Heart right ventricle (tissue), 16 donors: ENCODE measurements around the gene PLSCR3. TPM values are rescaled to one million over a fixed set of nuclear protein-coding genes. Genes with fewer than 3 reads are reported as not detected.

Experiments
- ATAC-seq, 8 donors: fragments of 200-7000 bp; cut with Tn5 transposase; one replicate each; pipeline ENCODE4 v1.9.1; 2020; ENCODE audit warnings: mild to moderate bottlenecking in 8 of 8, moderate library complexity in 8 of 8, moderate number of reproducible peaks in 1 of 8
- DNase-seq, 2 donors: peaks; one replicate each; pipeline ENCODE4 v3.0.0-alpha.2; 2020
- H3K27ac ChIP-seq, 10 donors: fragments of 200-600 bp; sonication (generic) in 2 of 10; one replicate each; pipeline versions ENCODE4 v1.5.0 to v1.8.0; 2020 to 2022; ENCODE audit warnings: mild to moderate bottlenecking in 3 of 10
- H3K27me3 ChIP-seq, 7 donors: fragments of 200-600 bp; one replicate each; pipeline ENCODE4 v1.8.0; 2021 to 2022; ENCODE audit warnings: mild to moderate bottlenecking in 2 of 7
- H3K36me3 ChIP-seq, 9 donors: fragments of 200-600 bp; sonication (generic) in 1 of 9; one replicate each; pipeline versions ENCODE4 v1.5.0 to v1.8.0; 2020 to 2022; ENCODE audit warnings: mild to moderate bottlenecking in 2 of 9
- H3K4me1 ChIP-seq, 9 donors: fragments of 200-600 bp; sonication (generic) in 1 of 9; one replicate each; pipeline versions ENCODE4 v1.5.0 to v1.8.0; 2020 to 2022; ENCODE audit warnings: mild to moderate bottlenecking in 4 of 9
- H3K4me3 ChIP-seq, 10 donors: fragments of 200-600 bp; sonication (generic) in 2 of 10; one replicate each; pipeline versions ENCODE4 v1.5.0 to v1.8.0; 2020 to 2022; ENCODE audit warnings: mild to moderate bottlenecking in 7 of 10, moderate library complexity in 2 of 10
- H3K9me3 ChIP-seq, 11 donors: fragments of 200-600 bp in 10 of 11; sonication (generic) in 2 of 11; one replicate each; pipeline versions ENCODE4 v1.5.0 to v1.8.0; 2013 to 2022; ENCODE audit warnings: mild to moderate bottlenecking in 2 of 11, control low read depth in 1 of 11, moderate library complexity in 1 of 11
- WGBS, 2 donors: extraction: QIAGEN DNeasy Blood & Tissue Kit; methylation state at CpG; one replicate each; pipeline ENCODE4 v1.1.7; 2013; ENCODE audit warnings: inconsistent platforms in 1 of 2; 5-methylcytosine and 5-hydroxymethylcytosine counted together
- intact Hi-C, 10 donors: fragments of 100-400 bp; cut with DNase I; formaldehyde crosslinking; loops; one replicate each; pipeline versions ENCODE4 v1.11.1 to v1.14.2; 2022
- polyA plus RNA-seq, 2 donors: library from polyadenylated mRNA; stranded (reverse); fragments of 200-250 nt; gene quantifications; one replicate each; pipeline ENCODE4 v1.2.3, GENCODE V29; 2013
- total RNA-seq, 10 donors: library from RNA; stranded (reverse); fragmentation: NEBNext Ultra II Directional in 3 of 10; extraction: Animal tissue kit (Norgen Biotek cat#: 25700) in 3 of 10; gene quantifications; one replicate each; pipeline versions ENCODE4 v1.2.1 to v1.2.4, GENCODE V29; 2021 to 2023
- TF ChIP-seq, protein P1 (sequence below), 9 donors: fragments of 200-600 bp; sonication (generic) in 2 of 9; IDR thresholded peaks; one replicate each; pipeline versions ENCODE4 v1.5.0 to v1.8.0; 2021 to 2022; ENCODE audit warnings: antibody characterized with exemption in 9 of 9, mild to moderate bottlenecking in 5 of 9, moderate library complexity in 1 of 9
- donor health status: Arrhythmogenic right ventricular cardiomyopathy.
- donor health status: ischemic (EF 13 %, LVEDD 7.1; RV severe dilation, severe dysfunction).
- donor health status: healthy with polysubstance abuse.
- donor health status: DM: no; HTN: yes; CAD: no.
- donor health status: DM: no; HTN: no; CAD: no.
- donor health status: ischemic (EF 25% LVEDD 6.9; RV normal size, moderate dysfunction).
- donor health status: ischemic (EF 25% LVEDD 5.7; RV mildly dilated, moderate dysfunction).
- donor health status: healthy.
- donor health status: DM: yes; HTN: yes; CAD: no.
- donor health status: Ischemic cardiomyopathy.
- donor health status: ischemic (EF 35%, LVEDD 5.7; RV mildly dilated, moderate dysfunction).
- donor health status: nonischemic (EF 11% LVEDD 7.7; RV severe dilation, severe dysfunction).
- donor health status: DM: yes; HTN: yes; CAD: no.
- donor health status: PGD.
- donor health status: ischemic (EF 29% LVEDD 5.4; RV normal size, mild dysfunction).
- donor health status: nonischemic (EF 23%, LVEDD 6.1; RV moderate dilation, normal function).

PLSCR3 gene
- total and polyA plus RNA-seq, 12 donors, result 14.4 to 32.9 (median 17.7) TPM

DNA sequence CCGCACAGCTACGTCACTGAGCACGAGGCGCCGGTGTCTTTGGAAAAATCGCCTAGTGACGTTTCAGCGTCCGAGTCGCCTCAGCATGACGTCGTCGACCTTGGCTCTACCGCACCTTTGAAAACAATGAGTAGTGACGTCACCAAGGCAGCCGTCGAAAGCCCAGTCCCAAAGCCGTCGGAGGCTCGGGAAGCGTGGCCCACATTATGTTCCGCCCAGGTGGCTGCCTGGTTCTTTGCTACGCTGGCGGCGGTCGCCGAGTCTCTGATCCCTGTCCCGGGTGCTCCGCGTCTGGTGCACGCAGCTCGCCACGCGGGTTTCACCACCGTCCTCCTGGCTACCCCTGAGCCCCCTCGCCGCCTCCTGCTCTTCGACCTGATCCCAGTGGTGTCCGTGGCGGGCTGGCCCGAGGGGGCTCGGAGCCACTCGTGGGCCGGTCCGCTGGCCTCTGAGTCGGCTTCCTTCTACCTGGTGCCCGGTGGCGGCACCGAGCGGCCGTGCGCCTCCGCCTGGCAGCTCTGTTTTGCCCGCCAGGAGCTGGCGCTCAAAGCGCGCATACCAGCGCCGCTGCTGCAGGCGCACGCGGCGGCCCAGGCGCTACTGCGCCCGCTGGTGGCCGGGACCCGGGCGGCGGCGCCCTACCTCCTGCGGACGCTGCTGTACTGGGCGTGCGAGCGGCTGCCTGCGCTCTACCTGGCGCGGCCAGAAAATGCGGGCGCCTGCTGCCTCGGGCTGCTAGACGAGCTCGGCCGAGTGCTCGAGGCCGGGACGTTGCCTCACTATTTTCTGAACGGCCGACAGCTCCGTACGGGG lies 42.4 kb upstream of the PLSCR3 start:
- Histone ChIP-seq H3K27ac (peak overlapping the region; percentile 36 to 78 (median 62)), H3K4me1 (peaks cover 24 to 65% (median 52%) of the 10 kb centered on the region in 9 donors), H3K36me3 (no peaks in the 10 kb centered on the region), H3K4me3 (peak overlapping the region in 9 of 10 donors; percentile 36 to 66 (median 54)), H3K9me3 (no peaks in the 10 kb centered on the region), H3K27me3 (peaks cover 0 to 39% (median 12%) of the 10 kb centered on the region in 7 donors)
- TF ChIP-seq, protein P1, sequence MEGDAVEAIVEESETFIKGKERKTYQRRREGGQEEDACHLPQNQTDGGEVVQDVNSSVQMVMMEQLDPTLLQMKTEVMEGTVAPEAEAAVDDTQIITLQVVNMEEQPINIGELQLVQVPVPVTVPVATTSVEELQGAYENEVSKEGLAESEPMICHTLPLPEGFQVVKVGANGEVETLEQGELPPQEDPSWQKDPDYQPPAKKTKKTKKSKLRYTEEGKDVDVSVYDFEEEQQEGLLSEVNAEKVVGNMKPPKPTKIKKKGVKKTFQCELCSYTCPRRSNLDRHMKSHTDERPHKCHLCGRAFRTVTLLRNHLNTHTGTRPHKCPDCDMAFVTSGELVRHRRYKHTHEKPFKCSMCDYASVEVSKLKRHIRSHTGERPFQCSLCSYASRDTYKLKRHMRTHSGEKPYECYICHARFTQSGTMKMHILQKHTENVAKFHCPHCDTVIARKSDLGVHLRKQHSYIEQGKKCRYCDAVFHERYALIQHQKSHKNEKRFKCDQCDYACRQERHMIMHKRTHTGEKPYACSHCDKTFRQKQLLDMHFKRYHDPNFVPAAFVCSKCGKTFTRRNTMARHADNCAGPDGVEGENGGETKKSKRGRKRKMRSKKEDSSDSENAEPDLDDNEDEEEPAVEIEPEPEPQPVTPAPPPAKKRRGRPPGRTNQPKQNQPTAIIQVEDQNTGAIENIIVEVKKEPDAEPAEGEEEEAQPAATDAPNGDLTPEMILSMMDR (IDR thresholded peaks at IDR 0.05), result peak; percentile 58 to 98 (median 86)
- ATAC-seq (peak; percentile 64 to 84 (median 78)), DNase-seq (peak; percentile 70 to 83)
- intact Hi-C loops, result loop anchor here (1.0 to 10.0 kb wide), 15 partner anchors 34 to 151 kb away; partner anchors contain the start of genes KCTD11 (in 5 of the 10), SENP3 (in 4 of the 10), TMEM95 (in 4 of the 10) and ZBTB4 (in 3 of the 10)
- 4 to 6% methylated on average over 87 to 92 of the region's 92 CpGs for WGBS, 2 donors

DNA sequence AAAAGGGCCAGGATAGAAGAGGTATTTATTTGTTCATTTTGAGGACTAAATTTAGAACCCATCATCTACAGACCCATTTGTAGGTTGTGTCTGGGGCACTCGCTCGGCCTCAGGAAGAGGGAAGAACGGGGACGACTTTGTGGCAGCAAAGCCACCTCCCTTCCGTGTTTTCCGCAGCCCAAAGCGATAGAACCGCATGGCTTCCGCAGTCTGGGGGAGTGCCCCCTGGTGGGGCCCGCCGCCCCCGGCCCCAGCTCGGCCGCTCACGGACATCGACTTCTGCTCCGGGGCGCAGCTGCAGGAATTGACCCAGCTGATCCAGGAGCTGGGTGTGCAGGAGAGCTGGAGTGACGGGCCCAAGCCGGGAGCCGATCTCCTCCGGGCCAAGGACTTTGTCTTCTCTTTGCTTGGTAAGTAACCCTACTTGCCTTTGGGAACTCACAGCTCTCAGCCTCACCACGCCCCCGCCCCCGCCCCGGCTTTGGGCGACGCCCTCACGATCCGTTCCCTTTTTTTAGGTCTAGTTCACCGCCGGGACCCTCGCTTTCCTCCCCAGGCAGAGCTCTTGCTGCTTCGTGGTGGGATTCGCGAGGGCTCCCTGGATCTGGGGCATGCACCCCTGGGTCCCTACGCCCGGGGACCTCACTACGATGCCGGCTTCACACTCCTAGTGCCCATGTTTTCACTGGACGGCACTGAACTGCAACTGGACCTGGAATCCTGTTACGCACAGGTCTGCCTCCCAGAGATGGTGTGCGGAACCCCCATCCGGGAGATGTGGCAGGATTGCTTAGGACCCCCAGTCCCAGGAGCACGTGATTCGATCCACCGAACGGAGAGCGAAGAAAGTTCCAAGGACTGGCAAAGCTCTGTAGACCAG lies 41.6 kb upstream of the PLSCR3 start:
- DNase-seq, result peak in 1 of 2 donors; percentile 48
- TF ChIP-seq, protein P1 (IDR thresholded peaks at IDR 0.05), result peak in 5 of 9 donors; percentile 18 to 37 (median 22)
- Histone ChIP-seq H3K4me1 (peaks cover 24 to 63% (median 52%) of the 10 kb centered on the region in 9 donors), H3K27me3 (peaks cover 0 to 30% (median 12%) of the 10 kb centered on the region in 7 donors), H3K36me3 (no peaks in the 10 kb centered on the region), H3K9me3 (no peaks in the 10 kb centered on the region), H3K27ac (peak overlapping the region in 9 of 10 donors; percentile 14 to 78 (median 57)), H3K4me3 (peak overlapping the region; percentile 16 to 66 (median 51))
- ATAC-seq, result peak in 5 of 8 donors; percentile 4 to 17 (median 9)
- intact Hi-C loops, result loop anchor here (1.0 to 10.0 kb wide), 15 partner anchors 34 to 151 kb away; partner anchors contain the start of genes KCTD11 (in 5 of the 10), SENP3 (in 4 of the 10), TMEM95 (in 4 of the 10) and ZBTB4 (in 3 of the 10)
- 9% methylated on average over 49 of the region's 49 CpGs for WGBS, 2 donors

DNA sequence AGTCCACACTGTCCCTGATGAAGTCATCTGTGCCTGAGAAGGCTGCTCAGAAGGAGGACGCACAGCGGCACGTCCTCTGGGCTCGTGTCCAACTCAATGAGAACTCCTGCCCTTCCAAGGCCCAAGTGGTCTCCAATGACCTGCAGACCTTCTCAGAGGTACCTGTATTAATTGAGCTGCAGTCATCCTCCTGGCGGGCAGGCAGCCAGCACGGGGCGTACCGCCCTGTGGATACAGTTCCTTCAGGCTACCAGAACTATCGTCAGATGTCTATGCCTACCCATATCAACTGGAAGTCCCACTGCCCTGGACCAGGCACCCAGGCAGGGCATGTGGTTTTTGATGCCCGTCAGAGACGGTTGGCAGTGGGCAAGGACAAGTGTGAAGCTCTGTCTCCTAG lies 38.0 kb upstream of the PLSCR3 start:
- intact Hi-C loops, result loop anchor here in 4 of 10 donors (10.0 kb wide), 3 partner anchors 77 to 153 kb away; partner anchors contain the start of genes KCTD11 (in 2 of the 4), TMEM95 (in 2 of the 4), MPDU1 (in 1 of the 4) and TNFSF13 (in 1 of the 4)

More for the DNA sequence above, 38.0 kb upstream of the PLSCR3 start:
- H3K27me3 ChIP-seq, result no peaks in the 10 kb centered on the region
- TF ChIP-seq, protein P1 (IDR thresholded peaks at IDR 0.05), result no peak
- peaks cover 13 to 27% (median 20%) of the 10 kb centered on the region in 9 donors for H3K4me1 ChIP-seq
- no peaks in the 10 kb centered on the region for H3K36me3 ChIP-seq
- H3K9me3 ChIP-seq, result no peaks in the 10 kb centered on the region
- ATAC-seq, result no peak
- H3K4me3 ChIP-seq, result no peak overlapping the region
- no peak for DNase-seq
- 90 to 93% methylated on average over 11 of the region's 11 CpGs for WGBS, 2 donors
- no peak overlapping the region for H3K27ac ChIP-seq
